CD4-positive, alpha-beta T cell treated with Interleukin-2 at 100 ng/mL for 4 hours (primary cell): ENCODE results near the gene PTPRO.
A peak's percentile ranks its signal among the peaks of the same experiment; 100 is the strongest.

Experiments
- DNase-seq: peaks from one replicate; pipeline ENCODE4 v3.0.0-alpha.2; 2020; ENCODE audit warnings: low spot score

The PTPRO gene

DNA sequence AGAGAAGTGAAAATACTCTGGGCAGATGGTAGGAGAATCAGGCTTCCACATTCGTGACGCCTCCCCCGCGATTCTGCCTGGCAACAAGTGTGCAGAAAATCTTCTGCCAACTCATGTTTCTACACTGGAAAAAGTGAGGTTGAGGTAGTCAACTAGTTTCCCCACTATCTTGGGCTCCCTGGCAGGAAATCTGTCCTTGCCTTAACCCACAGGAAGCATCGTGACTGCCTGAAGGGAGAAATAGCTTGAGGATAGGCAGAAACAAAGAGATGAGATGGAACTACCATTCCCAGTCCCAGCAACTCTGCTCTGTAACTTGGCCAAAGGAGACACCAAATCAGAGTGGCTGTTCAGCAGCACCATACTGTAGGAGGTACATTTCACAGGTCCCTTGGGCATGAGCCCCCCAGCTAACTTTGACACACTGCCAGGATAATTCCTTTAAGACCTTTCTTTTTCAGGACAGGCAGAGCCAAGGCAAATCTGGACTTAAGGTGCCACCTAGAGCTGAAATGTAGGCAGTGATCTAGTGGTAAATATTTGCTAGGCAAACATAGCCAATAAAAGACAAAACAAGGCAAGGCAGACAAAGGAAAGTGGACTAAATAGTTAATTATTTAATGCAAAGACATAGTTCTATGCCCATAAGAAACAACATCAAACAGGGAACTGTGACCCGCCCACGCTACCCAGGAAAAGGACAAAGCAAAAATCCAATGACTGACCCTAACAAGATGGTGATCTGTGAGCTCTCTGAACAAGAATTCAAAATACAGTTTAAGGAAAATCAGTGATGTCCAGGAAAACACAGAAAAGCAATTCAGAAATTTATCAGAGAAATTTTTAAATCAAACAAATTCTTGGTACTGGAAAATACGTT is 205.1 kb downstream of the PTPRO start:
- DNase-seq, result no peak

DNA sequence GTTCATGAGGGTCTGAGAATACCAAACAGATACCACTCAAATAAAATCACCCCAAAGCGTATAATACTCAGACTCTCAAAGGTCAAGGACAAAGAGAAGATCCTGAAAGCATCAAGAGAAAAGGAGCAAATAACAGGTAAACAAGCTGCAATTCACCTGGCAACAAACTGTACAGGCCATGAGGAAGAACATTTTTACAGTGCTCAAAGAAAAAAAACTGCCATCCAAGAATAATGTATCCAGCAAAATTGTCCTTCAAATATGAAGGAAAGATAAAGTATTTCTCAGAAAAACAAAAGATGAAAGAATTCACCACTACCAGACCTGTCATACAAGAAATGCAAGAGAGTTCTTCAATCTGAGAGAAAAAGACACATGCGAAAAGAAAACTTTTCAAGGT is 206.4 kb downstream of the PTPRO start:
- DNase-seq, result no peak

DNA sequence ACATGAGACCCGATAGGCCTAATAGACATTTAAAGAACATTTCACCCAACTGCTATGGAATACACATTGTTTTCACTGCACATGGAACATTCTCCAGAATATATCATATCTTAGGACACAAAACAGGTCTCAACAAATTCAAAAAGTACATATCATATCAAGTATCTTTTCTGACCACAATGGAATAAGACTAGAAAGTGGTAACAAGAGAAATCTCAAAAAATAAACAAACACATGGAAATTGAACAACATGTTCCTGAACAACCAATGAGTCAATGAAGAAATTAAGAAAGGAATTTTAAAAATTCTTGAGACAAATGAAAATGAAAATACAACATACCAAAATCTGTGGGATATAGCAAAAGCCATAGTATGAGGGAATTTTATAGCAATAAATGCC is 208.1 kb downstream of the PTPRO start:
- DNase-seq, result no peak

DNA sequence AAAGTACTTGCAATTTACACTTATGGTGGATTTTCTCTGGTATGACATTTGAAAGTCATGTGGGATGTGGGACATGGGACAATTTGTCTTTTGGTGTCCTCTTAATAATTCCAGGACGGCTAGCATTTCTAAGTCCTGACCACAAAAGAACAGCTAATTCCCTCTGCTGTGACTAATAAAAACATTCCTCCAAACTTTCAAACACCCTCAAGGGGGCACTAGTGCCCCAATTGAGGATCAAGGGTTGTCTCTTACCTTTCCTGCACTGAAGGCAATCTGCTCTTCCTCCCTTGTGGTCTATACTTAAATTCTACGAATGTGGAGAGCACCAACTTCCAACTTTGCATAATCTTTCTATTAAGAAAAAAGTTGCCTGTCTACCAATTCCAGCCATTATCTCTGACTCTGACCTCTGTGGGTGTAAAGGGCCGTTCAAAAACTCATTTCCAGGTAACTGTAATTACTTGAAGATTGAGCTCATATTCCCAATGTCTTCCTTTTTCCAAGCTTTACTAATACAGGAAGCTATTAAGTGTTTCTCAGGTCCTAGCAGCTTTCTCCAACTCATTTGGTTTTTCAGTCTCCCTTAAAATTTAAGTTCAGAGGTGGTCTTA is 210.2 kb downstream of the PTPRO start:
- peak; percentile 75 for DNase-seq

- peak; percentile 56 for DNase-seq
Observed at GRCh38 chr12:15534322-15534721, 212.0 kb downstream of the PTPRO start.

DNA sequence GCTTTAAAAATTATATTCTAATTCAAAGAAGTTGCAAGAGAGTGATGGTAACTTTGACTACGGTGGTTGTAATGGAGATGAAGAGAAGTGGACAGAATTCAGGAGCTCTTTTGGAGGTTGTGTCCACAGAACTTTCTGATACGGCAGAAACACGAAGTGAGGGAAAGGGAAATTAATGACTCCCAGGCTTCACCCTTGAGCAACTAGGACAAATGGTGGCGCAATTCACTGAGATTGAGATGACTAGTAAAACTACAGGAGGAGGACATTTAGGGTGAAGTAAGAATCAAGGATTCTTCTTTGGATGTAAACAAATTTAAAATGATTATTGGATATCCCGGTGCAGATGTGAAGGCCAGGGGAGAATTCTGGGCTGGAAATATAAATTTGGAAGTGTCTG is 212.6 kb downstream of the PTPRO start:
- no peak for DNase-seq

- DNase-seq, result no peak
Observed at GRCh38 chr12:15535352-15535781, 213.1 kb downstream of the PTPRO start.

DNA sequence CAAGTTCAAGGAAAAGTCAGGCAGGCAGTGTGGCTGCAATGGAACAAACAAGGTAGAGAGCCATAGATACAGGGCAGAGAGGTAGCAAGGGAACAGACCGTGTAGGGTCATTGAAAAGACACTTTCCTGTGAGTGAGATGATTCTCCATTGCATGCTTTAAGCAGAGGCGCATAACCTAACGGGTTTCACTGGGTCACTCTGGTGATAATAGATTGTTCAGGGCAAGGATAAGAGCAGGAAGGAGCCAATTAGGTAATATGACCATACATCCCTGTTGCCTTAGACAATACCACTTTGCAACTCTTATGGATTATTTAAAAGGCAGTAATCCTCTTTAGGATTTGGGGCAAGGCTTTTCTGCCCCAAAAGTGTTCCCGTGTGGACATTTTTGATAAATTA is 214.1 kb downstream of the PTPRO start:
- DNase-seq, result no peak

GRCh38 chr12:15538881-15539280 is 216.6 kb downstream of the PTPRO start:
- DNase-seq, result no peak

DNA sequence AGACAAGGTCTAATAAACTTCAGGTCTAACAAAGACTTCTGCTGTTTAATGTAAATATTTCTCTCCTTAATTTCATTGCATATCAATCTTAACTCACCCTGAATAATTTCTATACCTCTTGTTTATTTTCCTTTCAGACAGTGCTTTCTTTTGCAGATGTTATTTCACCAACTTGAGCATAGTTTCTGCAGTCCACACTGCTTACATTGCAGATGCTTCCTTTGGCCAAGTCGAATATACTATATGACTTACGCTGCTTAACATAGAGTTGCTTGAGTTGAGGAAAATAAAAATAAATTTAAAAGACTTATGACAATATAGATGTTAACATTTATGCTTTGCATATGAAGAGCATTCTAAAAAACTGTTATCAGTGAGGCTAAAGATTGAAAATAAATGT is 217.7 kb downstream of the PTPRO start:
- DNase-seq, result no peak

DNA sequence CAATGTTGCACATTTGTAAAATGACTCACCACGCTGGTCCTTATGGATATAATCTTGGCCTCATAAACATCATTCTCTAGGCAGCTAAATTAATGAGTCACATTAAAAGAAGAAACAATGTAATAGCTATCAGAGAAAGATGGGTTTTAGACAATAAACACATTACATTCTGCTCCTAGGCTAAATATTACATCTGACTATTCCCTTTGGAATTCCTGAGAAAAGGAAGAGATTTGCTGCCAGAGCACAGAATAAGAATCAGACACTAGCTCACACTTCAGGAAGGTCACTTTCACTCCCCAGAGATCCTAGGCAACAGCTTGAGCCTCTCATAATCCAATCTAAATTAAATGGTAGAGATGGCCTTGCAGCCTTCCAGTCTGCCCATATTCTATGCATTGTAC is 218.2 kb downstream of the PTPRO start:
- no peak for DNase-seq

GRCh38 chr12:15541996-15542631 is 219.8 kb downstream of the PTPRO start:
- DNase-seq, result no peak

DNA sequence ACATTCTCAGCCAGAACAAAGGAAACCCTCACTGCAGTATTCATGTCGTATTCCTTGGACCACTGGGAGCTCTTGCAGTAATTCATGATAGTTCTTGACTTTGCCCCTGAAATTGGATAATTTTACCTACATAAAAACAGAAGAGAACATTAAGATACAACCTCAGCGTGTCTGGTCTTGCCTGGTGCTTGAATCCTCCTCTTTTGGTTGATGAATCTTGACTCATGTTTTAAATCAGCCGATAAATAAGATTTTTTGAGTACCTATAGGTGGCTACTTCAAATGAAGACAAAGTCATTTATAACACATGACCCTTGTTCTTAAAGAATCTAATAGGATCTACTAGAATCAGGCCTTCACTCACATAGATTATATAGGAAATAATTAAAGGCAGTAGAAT is 221.0 kb downstream of the PTPRO start:
- no peak for DNase-seq

- DNase-seq, result no peak
Observed at GRCh38 chr12:15544589-15544988, 222.3 kb downstream of the PTPRO start.

GRCh38 chr12:15545334-15545733 is 223.0 kb downstream of the PTPRO start:
- no peak for DNase-seq

- DNase-seq, result peak; percentile 72
Observed at GRCh38 chr12:15546102-15546701, 223.9 kb downstream of the PTPRO start.

- DNase-seq, result no peak
Observed at GRCh38 chr12:15547063-15547462, 224.8 kb downstream of the PTPRO start.

GRCh38 chr12:15547691-15548090 is 225.4 kb downstream of the PTPRO start:
- no peak for DNase-seq

- DNase-seq, result no peak
Observed at GRCh38 chr12:15550793-15551192, 228.5 kb downstream of the PTPRO start.

GRCh38 chr12:15555446-15555845 is 233.1 kb downstream of the PTPRO start:
- no peak for DNase-seq

- DNase-seq, result no peak
Observed at GRCh38 chr12:15556411-15557102, 234.2 kb downstream of the PTPRO start.

- DNase-seq, result no peak
Observed at GRCh38 chr12:15558915-15559528, 236.7 kb downstream of the PTPRO start.
